A204.1 (cell line): ENCODE results near the gene MCM3.

Experiments
- FAIRE-seq: peaks from 2 replicates; lab custom pipeline; 2012; peaks lifted over from hg19 to GRCh38; lab: Jason Lieb, UNC

Gene MCM3

GRCh38 chr6:52301326-52301725 lies 16.8 kb upstream of the MCM3 start:
- FAIRE-seq, result no peak

- FAIRE-seq, result no peak
Measured at GRCh38 chr6:52300489-52300931, 16.0 kb upstream of the MCM3 start.

GRCh38 chr6:52299653-52300052 lies 15.1 kb upstream of the MCM3 start:
- no peak for FAIRE-seq

- no peak for FAIRE-seq
Measured at GRCh38 chr6:52297433-52297832, 12.9 kb upstream of the MCM3 start.

- no peak for FAIRE-seq
Measured at GRCh38 chr6:52293067-52293466, 8.5 kb upstream of the MCM3 start.

GRCh38 chr6:52288841-52289240 lies 4.3 kb upstream of the MCM3 start:
- FAIRE-seq, result no peak

GRCh38 chr6:52288216-52288615 lies 3.7 kb upstream of the MCM3 start:
- FAIRE-seq, result no peak

- FAIRE-seq, result peak; percentile 88
Measured at GRCh38 chr6:52286798-52287432, 2.4 kb upstream of the MCM3 start.

GRCh38 chr6:52285177-52286068 lies 881 bp upstream of the MCM3 start:
- peak; percentile 21 for FAIRE-seq

- no peak for FAIRE-seq
Measured at GRCh38 chr6:52284131-52284459, 447 bp downstream of the MCM3 start.

GRCh38 chr6:52283111-52283510 lies 1.4 kb downstream of the MCM3 start:
- FAIRE-seq, result no peak

- no peak for FAIRE-seq
Measured at GRCh38 chr6:52276130-52276529, 8.4 kb downstream of the MCM3 start.

GRCh38 chr6:52271852-52272460 lies 12.6 kb downstream of the MCM3 start:
- no peak for FAIRE-seq

GRCh38 chr6:52263709-52264540 lies 20.6 kb downstream of the MCM3 start:
- peak; percentile 88 for FAIRE-seq

- no peak for FAIRE-seq
Measured at GRCh38 chr6:52262620-52263344, 21.8 kb downstream of the MCM3 start.

- no peak for FAIRE-seq
Measured at GRCh38 chr6:52261229-52261628, 23.3 kb downstream of the MCM3 start.

GRCh38 chr6:52260634-52261033 lies 23.9 kb downstream of the MCM3 start:
- no peak for FAIRE-seq

GRCh38 chr6:52255434-52255833 lies 29.1 kb downstream of the MCM3 start:
- no peak for FAIRE-seq

- no peak for FAIRE-seq
Measured at GRCh38 chr6:52254731-52255378, 29.7 kb downstream of the MCM3 start.

- FAIRE-seq, result no peak
Measured at GRCh38 chr6:52253494-52253893, 31.0 kb downstream of the MCM3 start.

GRCh38 chr6:52251113-52251512 lies 33.4 kb downstream of the MCM3 start:
- no peak for FAIRE-seq
